ENCODE measurements around the gene DNLZ.

GRCh38 chr9:136376457-136376856 lies 12.9 kb upstream of the DNLZ start:
- TF ChIP-seq CTCF (IDR thresholded peaks at IDR 0.05) (no peak), POLR2A (IDR thresholded peaks at IDR 0.05) (no peak)

Measured in thyroid gland (tissue), 4 donors.